Muscle layer of duodenum (tissue), 2 donors: ENCODE measurements around the gene TPM1.
A peak's percentile ranks its signal among the peaks of the same experiment; 100 is the strongest.

ENCODE experiments used
- H3K27ac ChIP-seq: one replicate; pipeline ENCODE4 v1.7.0; 2013; ENCODE audit warnings: mild to moderate bottlenecking, low read length
- H3K27me3 ChIP-seq: one replicate; pipeline ENCODE4 v1.7.0; 2013; ENCODE audit warnings: low read depth, mild to moderate bottlenecking, control low read depth, low read length
- H3K36me3 ChIP-seq, 2 donors: one replicate each; pipeline ENCODE4 v1.7.0; 2013; ENCODE audit warnings: low read length in 2 of 2, control low read depth in 1 of 2, mild to moderate bottlenecking in 1 of 2; ENCODE audit not compliant: insufficient read depth in 2 of 2, control insufficient read depth in 1 of 2
- H3K4me1 ChIP-seq, 2 donors: one replicate each; pipeline ENCODE4 v1.7.0; 2013; ENCODE audit warnings: low read length in 2 of 2, mild to moderate bottlenecking in 2 of 2, control low read depth in 1 of 2, moderate library complexity in 1 of 2; ENCODE audit not compliant: insufficient read depth in 2 of 2, control insufficient read depth in 1 of 2
- H3K4me3 ChIP-seq, 2 donors: one replicate each; pipeline ENCODE4 v1.7.0; 2013; ENCODE audit warnings: low read length in 2 of 2, low read depth in 1 of 2, mild to moderate bottlenecking in 1 of 2
- H3K9me3 ChIP-seq, 2 donors: one replicate each; pipeline ENCODE4 v1.7.0; 2013; ENCODE audit warnings: low read length in 2 of 2, control low read depth in 1 of 2, mild to moderate bottlenecking in 1 of 2; ENCODE audit not compliant: control insufficient read depth in 1 of 2
- donor health status: healthy.

Gene TPM1

DNA sequence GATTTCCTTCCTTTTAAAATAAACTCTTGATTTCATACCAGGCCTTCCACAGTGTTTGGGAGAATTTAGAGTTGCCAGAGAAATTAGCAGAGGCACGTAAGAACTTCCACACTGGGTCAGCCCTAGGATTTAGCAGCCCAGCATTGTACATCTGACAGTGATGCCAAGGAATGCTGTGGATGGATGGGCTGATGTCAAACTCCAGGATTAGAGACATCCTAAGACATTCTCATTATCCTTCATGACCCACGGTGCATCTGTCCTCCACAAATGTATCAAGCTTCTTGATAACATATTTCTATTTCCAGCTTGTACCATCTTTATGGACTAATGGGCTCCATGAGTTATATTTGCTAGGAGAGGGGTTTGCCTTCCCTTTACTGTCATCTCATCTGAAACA is 8.0 kb upstream of the TPM1 start:
- H3K4me1 ChIP-seq = no peaks in the 10 kb centered on the region
- no peak overlapping the region for H3K4me3 ChIP-seq
- no peaks in the 10 kb centered on the region for H3K27me3 ChIP-seq
- no peaks in the 10 kb centered on the region for H3K9me3 ChIP-seq
- H3K27ac ChIP-seq = no peak overlapping the region
- H3K36me3 ChIP-seq = no peaks in the 10 kb centered on the region

DNA sequence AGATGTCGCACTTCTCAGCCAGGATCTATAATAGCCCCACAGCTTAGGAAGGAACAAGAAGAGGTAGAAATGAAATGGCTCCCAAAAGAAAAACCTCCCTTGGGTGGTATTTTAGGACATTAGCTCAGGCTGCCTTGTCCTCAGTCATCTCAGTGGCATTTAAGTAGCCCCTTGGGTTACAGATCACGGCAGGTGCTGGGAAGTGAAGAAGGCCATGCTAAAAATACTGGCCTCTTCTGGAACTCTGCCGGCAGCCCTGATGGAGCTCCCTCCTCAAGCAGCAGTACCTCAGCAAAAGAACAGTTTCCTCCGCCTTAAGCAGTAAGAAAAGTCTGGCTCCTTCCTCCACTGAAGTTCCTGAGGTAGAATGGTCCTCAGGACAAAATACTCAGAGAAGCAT is 7.3 kb upstream of the TPM1 start:
- Histone ChIP-seq H3K4me1 (no peaks in the 10 kb centered on the region), H3K9me3 (no peaks in the 10 kb centered on the region), H3K27ac (no peak overlapping the region), H3K36me3 (no peaks in the 10 kb centered on the region), H3K27me3 (no peaks in the 10 kb centered on the region), H3K4me3 (no peak overlapping the region)

DNA sequence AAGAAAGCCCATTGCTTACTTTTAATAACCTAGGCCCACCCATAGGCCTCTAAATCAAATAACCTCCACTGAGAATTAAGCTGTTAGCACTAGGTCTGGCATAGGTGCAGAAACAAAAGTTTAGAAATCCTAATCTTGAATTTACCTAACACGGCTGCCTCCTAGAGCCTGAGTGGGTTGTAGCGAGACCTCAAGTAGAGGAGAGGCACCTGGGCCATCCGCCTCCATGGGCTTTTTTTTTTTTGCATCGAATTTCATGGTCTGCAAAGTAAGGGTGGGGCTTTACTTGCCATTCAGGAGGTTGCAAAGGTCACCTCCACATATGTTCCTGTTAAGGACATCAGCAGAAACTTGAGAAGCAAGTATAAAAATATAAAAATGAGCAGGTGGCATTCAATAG is 6.6 kb upstream of the TPM1 start:
- H3K27ac ChIP-seq = no peak overlapping the region
- H3K9me3 ChIP-seq = no peaks in the 10 kb centered on the region
- no peaks in the 10 kb centered on the region for H3K36me3 ChIP-seq
- no peaks in the 10 kb centered on the region for H3K4me1 ChIP-seq
- no peak overlapping the region for H3K4me3 ChIP-seq
- H3K27me3 ChIP-seq = no peaks in the 10 kb centered on the region

DNA sequence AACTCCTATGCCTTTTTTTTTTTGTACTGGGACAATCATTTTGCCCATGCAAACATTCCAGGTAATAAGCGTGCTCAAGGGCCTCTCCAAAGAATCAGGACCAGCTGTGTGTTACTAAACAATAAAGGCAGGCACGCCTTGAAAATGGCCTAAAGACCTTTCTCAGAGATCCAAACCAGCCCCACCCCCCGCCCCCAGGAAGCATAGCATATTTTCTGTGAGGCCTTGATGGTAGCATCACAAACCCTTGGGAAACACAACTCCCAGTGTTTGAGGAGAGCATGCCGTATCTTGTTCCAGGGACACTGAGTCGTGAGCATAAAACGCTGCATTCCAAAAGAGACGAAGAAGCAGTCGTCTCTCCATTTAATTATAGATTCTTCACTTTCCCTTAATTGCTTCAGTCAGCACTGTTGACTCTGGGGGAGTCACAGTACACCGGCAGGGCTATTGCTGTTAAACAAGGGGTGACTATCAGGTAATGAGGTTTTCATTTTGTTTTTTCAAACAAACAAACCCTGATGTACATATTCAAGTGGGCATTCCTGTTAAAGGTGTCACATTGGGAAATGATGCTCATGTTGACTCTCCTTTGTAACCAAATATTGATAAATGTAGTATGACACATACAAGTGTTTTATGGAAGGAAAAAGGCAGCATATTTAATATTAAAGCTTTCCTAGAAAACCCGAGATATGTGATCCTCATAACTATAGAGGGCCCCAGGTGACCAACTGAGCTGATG is 4.4 kb upstream of the TPM1 start:
- no peaks in the 10 kb centered on the region for H3K36me3 ChIP-seq
- H3K4me1 ChIP-seq = no peaks in the 10 kb centered on the region
- no peaks in the 10 kb centered on the region for H3K27me3 ChIP-seq
- H3K27ac ChIP-seq = no peak overlapping the region
- no peaks in the 10 kb centered on the region for H3K9me3 ChIP-seq
- no peak overlapping the region for H3K4me3 ChIP-seq

DNA sequence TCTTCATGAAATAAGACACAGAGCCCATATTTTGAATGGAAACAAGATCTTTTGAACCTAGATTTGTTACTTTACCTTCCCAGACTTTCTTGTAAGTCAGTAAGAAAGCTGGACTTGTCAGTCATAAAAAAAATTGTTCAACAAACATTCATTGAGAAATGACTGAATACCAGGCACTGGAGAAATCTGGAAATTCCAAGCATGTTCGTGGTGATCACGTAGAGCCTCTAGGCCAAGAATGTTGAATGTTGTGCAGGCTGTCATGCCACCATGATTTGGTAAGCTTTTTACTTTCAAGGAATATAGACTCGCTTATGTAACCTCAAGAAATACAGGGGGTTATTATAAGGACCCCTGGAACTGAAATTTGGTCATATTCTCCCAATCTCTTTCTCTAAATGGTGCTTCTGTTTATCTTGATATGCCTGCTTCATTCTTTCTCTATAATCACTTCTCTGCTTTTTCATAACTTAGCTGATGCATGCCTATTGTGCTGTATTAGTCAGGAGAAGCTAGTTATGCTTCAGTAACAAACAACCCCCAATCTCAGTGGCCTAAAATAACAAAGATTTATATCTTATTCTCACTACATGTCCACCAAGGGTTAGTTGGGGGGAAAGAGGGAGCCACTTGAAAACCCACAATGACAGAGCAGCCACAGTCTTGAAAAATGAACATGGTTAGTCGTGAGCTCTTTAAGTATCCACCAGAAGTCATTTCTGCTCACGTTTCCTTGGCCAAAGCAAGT is 3.4 kb upstream of the TPM1 start:
- Histone ChIP-seq H3K9me3 (no peaks in the 10 kb centered on the region), H3K4me1 (peaks cover 0 to 6% of the 10 kb centered on the region in 2 donors), H3K36me3 (peaks cover 0 to 1% of the 10 kb centered on the region in 2 donors), H3K27me3 (peaks cover 3% of the 10 kb centered on the region), H3K4me3 (no peak overlapping the region), H3K27ac (no peak overlapping the region)

DNA sequence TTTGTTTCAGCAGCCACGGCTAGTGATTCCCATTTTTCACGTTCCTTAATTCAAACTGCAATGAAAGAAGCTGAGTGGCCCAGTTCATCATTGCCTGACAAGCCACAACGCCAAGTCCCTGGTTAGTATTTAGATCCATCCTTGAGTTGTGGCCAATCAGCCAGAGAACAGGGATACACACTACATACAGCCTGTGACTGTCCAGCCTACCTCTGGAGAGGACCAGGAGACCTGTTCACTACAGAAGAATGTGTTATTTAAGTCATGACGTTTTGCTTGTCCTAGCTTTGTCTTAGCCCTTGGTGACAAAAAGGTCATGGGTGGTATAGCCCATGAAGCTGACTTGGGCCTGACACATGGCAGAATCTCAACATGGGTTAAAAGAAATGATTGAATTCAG is 2.7 kb upstream of the TPM1 start:
- no peak overlapping the region for H3K4me3 ChIP-seq
- H3K4me1 ChIP-seq = peaks cover 0 to 6% of the 10 kb centered on the region in 2 donors
- peaks cover 0 to 5% of the 10 kb centered on the region in 2 donors for H3K36me3 ChIP-seq
- H3K27ac ChIP-seq = no peak overlapping the region
- H3K27me3 ChIP-seq = peaks cover 7% of the 10 kb centered on the region
- H3K9me3 ChIP-seq = no peaks in the 10 kb centered on the region

DNA sequence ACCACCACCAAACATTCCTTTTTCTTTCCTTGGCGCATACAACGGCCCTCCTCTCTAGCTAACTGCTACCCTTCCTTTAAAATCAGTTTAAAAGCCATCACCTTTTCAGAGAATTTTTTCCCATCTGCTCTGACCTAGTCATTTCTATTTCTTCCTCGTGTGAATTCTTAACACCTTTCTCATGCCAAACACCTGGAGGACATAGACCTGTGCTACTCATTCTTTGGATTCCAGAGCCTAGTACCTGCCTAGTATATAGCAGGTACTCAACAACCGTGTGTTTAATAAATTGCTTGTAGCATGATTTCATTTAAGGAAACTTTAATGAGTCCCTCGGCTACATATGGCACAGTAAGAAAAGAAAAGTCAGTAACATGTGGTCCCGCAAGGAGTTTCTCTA is 2.0 kb upstream of the TPM1 start:
- Histone ChIP-seq H3K27me3 (peaks cover 7% of the 10 kb centered on the region), H3K4me3 (no peak overlapping the region), H3K27ac (no peak overlapping the region), H3K4me1 (peaks cover 0 to 6% of the 10 kb centered on the region in 2 donors), H3K36me3 (peaks cover 0 to 5% of the 10 kb centered on the region in 2 donors), H3K9me3 (no peaks in the 10 kb centered on the region)

DNA sequence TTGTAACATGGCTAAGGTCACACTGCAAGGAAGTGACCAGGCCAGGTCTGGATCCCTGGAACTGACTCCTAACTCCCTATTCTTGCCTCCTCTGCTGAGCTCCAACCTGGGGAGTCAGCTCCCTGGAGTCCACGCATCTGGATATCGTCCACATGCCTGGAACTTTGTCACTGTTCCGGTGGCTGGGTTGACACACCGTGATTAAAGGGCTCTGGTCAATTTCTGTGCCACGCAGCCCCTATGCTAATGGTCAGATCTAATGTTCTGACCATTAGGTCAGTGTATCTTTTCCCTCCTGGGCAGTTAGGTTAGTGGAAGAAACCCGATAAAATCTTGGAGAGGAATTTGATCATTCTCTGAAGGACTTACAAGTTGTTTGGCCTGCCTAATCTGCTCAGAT is 1.6 kb upstream of the TPM1 start:
- Histone ChIP-seq H3K4me3 (peak overlapping the region in 1 of 2 donors; percentile 72), H3K36me3 (peaks cover 0 to 9% of the 10 kb centered on the region in 2 donors), H3K9me3 (no peaks in the 10 kb centered on the region), H3K27ac (peak overlapping the region; percentile 70), H3K27me3 (peaks cover 7% of the 10 kb centered on the region), H3K4me1 (peaks cover 0 to 6% of the 10 kb centered on the region in 2 donors)

DNA sequence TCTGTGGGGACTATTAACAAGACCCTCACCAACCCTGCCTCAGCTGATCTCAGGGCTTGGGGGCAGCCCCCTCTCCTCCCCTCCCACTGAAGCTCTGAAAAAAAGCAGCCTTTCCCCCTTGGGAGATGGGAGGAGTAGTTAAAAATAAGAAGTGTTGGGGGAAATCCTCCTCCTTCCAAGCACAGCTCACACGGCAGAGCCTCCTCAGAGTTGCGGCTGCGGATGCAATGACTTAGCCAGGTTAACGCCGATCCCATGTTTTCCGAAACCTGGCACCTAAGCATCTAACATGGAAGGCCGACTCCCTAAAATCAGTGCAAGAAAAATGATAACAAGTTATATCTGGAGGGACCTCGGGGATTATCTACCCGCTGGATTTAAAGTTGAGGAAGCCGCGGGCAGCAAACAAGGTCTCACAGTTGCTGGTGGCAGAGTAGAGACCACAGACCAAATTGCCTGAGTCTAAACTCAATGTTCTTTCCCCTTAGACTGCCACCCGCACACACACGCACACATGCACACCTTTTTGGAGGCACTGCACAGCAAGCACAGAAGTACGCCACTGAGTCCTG is 1.1 kb upstream of the TPM1 start:
- H3K36me3 ChIP-seq = peaks cover 3 to 10% of the 10 kb centered on the region in 2 donors
- H3K4me1 ChIP-seq = peaks cover 0 to 6% of the 10 kb centered on the region in 2 donors
- H3K27me3 ChIP-seq = peaks cover 7% of the 10 kb centered on the region
- H3K27ac ChIP-seq = peak overlapping the region; percentile 70
- H3K9me3 ChIP-seq = no peaks in the 10 kb centered on the region
- peak overlapping the region; percentile 47 to 72 for H3K4me3 ChIP-seq

DNA sequence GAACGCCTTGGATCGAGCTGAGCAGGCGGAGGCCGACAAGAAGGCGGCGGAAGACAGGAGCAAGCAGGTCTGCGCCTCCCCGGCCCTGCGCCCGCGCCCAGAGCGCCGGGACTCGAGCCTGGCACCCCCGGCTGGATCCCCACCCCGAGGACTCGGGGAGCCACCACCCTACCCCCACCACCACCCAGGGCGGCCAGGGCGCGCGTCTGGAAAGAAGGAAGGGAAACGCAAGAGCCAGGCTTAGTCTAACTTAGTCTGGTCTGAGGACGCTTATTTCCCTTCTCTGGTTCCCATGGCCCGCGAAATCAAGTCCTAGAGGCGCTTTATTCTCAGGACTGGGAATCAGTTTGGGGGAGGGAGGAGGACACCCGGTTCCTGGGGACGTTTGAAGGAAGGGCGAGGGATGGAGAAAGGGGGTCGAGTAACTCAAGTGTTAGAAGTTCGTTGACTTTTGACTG is 359 bp downstream of the TPM1 start:
- H3K27me3 ChIP-seq = peaks cover 7% of the 10 kb centered on the region
- no peaks in the 10 kb centered on the region for H3K9me3 ChIP-seq

DNA sequence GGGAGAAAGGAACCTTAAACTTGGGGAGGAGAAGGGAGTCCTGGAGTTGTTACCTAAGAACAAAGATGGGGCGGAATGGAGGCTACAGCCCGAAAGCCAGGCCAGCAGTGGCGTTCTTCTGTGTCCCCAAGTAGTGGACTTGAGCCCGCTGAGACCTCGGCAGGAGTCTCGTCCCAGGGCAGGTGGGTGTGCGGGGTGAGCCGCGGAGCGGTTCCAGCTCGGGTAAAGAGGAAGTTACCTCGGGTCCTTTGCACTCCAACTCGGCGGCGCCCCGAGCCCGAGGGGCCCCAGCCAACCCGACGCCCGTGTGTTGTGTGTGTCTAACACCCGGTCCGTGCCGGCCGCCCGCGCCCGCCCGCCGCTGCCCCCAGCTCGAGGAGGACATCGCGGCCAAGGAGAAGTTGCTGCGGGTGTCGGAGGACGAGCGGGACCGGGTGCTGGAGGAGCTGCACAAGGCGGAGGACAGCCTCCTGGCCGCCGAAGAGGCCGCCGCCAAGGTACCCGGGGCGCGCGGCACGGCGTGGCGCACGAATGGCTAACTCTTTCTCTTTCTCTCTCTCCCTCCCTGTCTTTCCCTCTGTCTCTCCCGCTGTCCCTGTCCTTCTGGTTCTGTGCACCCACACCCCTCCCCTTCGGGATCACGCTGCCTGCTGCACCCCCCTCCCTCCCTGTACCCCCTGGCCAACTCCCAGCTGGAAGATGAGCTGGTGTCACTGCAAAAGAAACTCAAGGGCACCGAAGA is 959 bp downstream of the TPM1 start:
- Histone ChIP-seq H3K27me3 (peaks cover 7% of the 10 kb centered on the region), H3K4me1 (peaks cover 0 to 10% of the 10 kb centered on the region in 2 donors), H3K4me3 (peak overlapping the region; percentile 72 to 84), H3K36me3 (peaks cover 7 to 10% of the 10 kb centered on the region in 2 donors), H3K27ac (peak overlapping the region; percentile 91), H3K9me3 (no peaks in the 10 kb centered on the region)

More for the DNA sequence above, 359 bp downstream of the TPM1 start:
- H3K4me1 ChIP-seq = peaks cover 0 to 10% of the 10 kb centered on the region in 2 donors
- H3K4me3 ChIP-seq = peak overlapping the region; percentile 72 to 84
- H3K36me3 ChIP-seq = peaks cover 7 to 10% of the 10 kb centered on the region in 2 donors
- peak overlapping the region; percentile 90 for H3K27ac ChIP-seq
